H9 (cell line): Measurements from ENCODE around the gene IL1RN. TPM values are rescaled to one million over a fixed set of nuclear protein-coding genes. Genes with fewer than 3 reads are reported as not detected.
A peak's percentile ranks its signal among the peaks of the same experiment; 100 is the strongest.

Experiments used
- DNase-seq: peaks from one replicate; pipeline ENCODE4 v3.0.0-alpha.2; 2017
- H2AFZ ChIP-seq: one replicate; pipeline ENCODE4 v1.6.1; 2013; ENCODE audit warnings: mild to moderate bottlenecking, low read length, control low read depth, moderate library complexity
- H2AK5ac ChIP-seq: 2 replicates; pipeline ENCODE4 v1.6.1; 2013; ENCODE audit warnings: low read length, control low read depth, mixed read lengths; ENCODE audit not compliant: insufficient read length
- H2BK120ac ChIP-seq: one replicate; pipeline ENCODE4 v1.6.1; 2013; ENCODE audit warnings: low read depth, mild to moderate bottlenecking, low read length, control low read depth, inconsistent platforms; ENCODE audit not compliant: poor library complexity, severe bottlenecking
- H2BK12ac ChIP-seq: 2 replicates; pipeline ENCODE4 v1.6.1; 2013; ENCODE audit warnings: low read length, control low read depth, mixed read lengths, low read depth; ENCODE audit not compliant: insufficient read length
- H2BK15ac ChIP-seq: 2 replicates; pipeline ENCODE4 v1.6.1; 2013; ENCODE audit warnings: low read depth, low read length, control low read depth
- H2BK20ac ChIP-seq: one replicate; pipeline ENCODE4 v1.6.1; 2013; ENCODE audit warnings: low read depth, mild to moderate bottlenecking, low read length, control low read depth, inconsistent platforms; ENCODE audit not compliant: poor library complexity, severe bottlenecking
- H2BK5ac ChIP-seq: 2 replicates; pipeline ENCODE4 v1.6.1; 2013; ENCODE audit warnings: low read length, control low read depth, mixed read lengths; ENCODE audit not compliant: insufficient read length
- H3K14ac ChIP-seq: 2 replicates; pipeline ENCODE4 v1.6.1; 2013; ENCODE audit warnings: low read length, control low read depth; ENCODE audit not compliant: insufficient read depth
- H3K18ac ChIP-seq: 2 replicates; pipeline ENCODE4 v1.6.1; 2013; ENCODE audit warnings: low read depth, mild to moderate bottlenecking, mixed read lengths, low read length, control low read depth; ENCODE audit not compliant: insufficient read length
- H3K23ac ChIP-seq: 2 replicates; pipeline ENCODE4 v1.6.1; 2013; ENCODE audit warnings: low read length, control low read depth, mixed read lengths, low read depth; ENCODE audit not compliant: insufficient read length
- H3K23me2 ChIP-seq: 2 replicates; pipeline ENCODE4 v1.6.1; 2013; ENCODE audit warnings: low read depth, mild to moderate bottlenecking, mixed read lengths, low read length, control low read depth; ENCODE audit not compliant: insufficient read length, poor library complexity, severe bottlenecking
- H3K27ac ChIP-seq: 2 replicates; pipeline ENCODE4 v1.5.1; 2013; ENCODE audit warnings: low read length, control low read depth, mixed read lengths, low read depth; ENCODE audit not compliant: insufficient read length
- H3K27me3 ChIP-seq: 2 replicates; pipeline ENCODE4 v1.6.1; 2013; ENCODE audit warnings: low read length, control low read depth, inconsistent platforms; ENCODE audit not compliant: insufficient read depth
- H3K4ac ChIP-seq: 2 replicates; pipeline ENCODE4 v1.6.1; 2013; ENCODE audit warnings: low read depth, mild to moderate bottlenecking, control low read depth, inconsistent platforms, low read length, moderate library complexity
- H3K4me1 ChIP-seq: 2 replicates; pipeline ENCODE4 v1.6.1; 2013; ENCODE audit warnings: low read length, control low read depth, inconsistent platforms; ENCODE audit not compliant: insufficient read depth
- H3K4me2 ChIP-seq: 2 replicates; pipeline ENCODE4 v1.6.1; 2013; ENCODE audit warnings: low read length, control low read depth, mixed read lengths; ENCODE audit not compliant: insufficient read length, insufficient read depth
- H3K56ac ChIP-seq: 2 replicates; pipeline ENCODE4 v1.6.1; 2013; ENCODE audit warnings: low read depth, mild to moderate bottlenecking, mixed read lengths, low read length, control low read depth; ENCODE audit not compliant: insufficient read length
- H3K79me1 ChIP-seq: 2 replicates; pipeline ENCODE4 v1.6.1; 2013; ENCODE audit warnings: low read depth, mild to moderate bottlenecking, moderate library complexity, low read length, control low read depth, inconsistent platforms; ENCODE audit not compliant: insufficient read depth, poor library complexity, severe bottlenecking
- H3K79me2 ChIP-seq: 2 replicates; pipeline ENCODE4 v1.6.1; 2013; ENCODE audit warnings: low read length, control low read depth, inconsistent platforms; ENCODE audit not compliant: insufficient read depth
- H3K9ac ChIP-seq: 2 replicates; pipeline ENCODE4 v1.6.1; 2013; ENCODE audit warnings: low read length, control low read depth, mixed read lengths; ENCODE audit not compliant: insufficient read length; ENCODE audit errors: extremely low read depth
- H3K9me3 ChIP-seq: one replicate; pipeline ENCODE4 v1.6.1; 2013; ENCODE audit warnings: low read depth, low read length, inconsistent platforms; ENCODE audit not compliant: control insufficient read depth
- H3T11ph ChIP-seq: one replicate; pipeline ENCODE4 v1.6.1; 2013; ENCODE audit warnings: mild to moderate bottlenecking, low read length, control low read depth, inconsistent platforms
- H4K20me1 ChIP-seq: one replicate; pipeline ENCODE4 v1.6.1; 2013; ENCODE audit not compliant: control insufficient read depth, insufficient read length, insufficient read depth
- H4K5ac ChIP-seq: 2 replicates; pipeline ENCODE4 v1.6.1; 2013; ENCODE audit warnings: low read depth, mild to moderate bottlenecking, mixed read lengths, low read length, control low read depth; ENCODE audit not compliant: insufficient read length
- H4K8ac ChIP-seq: replicated peaks from 2 replicates; pipeline ENCODE4 v1.6.1; 2013; ENCODE audit warnings: low read length, control low read depth, mixed read lengths, low read depth; ENCODE audit not compliant: insufficient read length
- H4K91ac ChIP-seq: 2 replicates; pipeline ENCODE4 v1.6.1; 2013; ENCODE audit warnings: low read depth, mild to moderate bottlenecking, moderate library complexity, mixed read lengths, low read length, control low read depth; ENCODE audit not compliant: insufficient read length
- H3K27ac Mint-ChIP-seq, 3 experiments: 2 replicates in 2 of 3; 3 replicates in 1 of 3; pipeline ENCODE4 v1.8.0; 2020 to 2021; ENCODE audit warnings: mixed read lengths in 3 of 3, mild to moderate bottlenecking in 1 of 3, moderate library complexity in 1 of 3
- H3K27me3 Mint-ChIP-seq: 2 replicates; pipeline ENCODE4 v1.8.0; 2021; ENCODE audit warnings: low read depth, mild to moderate bottlenecking, moderate library complexity, mixed read lengths
- H3K36me3 Mint-ChIP-seq, 3 experiments: 2 replicates in 2 of 3; 3 replicates in 1 of 3; pipeline ENCODE4 v1.8.0; 2020 to 2021; ENCODE audit warnings: low read depth in 3 of 3, mixed read lengths in 3 of 3; ENCODE audit not compliant: insufficient read depth in 1 of 3
- H3K4me1 Mint-ChIP-seq, 2 experiments: 2 replicates each; pipeline ENCODE4 v1.8.0; 2020; ENCODE audit warnings: mixed read lengths in 2 of 2
- H3K4me3 Mint-ChIP-seq, 2 experiments: 2 replicates in 1 of 2; 3 replicates in 1 of 2; pipeline ENCODE4 v1.8.0; 2020 to 2021; ENCODE audit warnings: mild to moderate bottlenecking in 2 of 2, mixed read lengths in 2 of 2, moderate library complexity in 1 of 2
- H3K9me3 Mint-ChIP-seq, 2 experiments: 2 replicates in 1 of 2; 3 replicates in 1 of 2; pipeline ENCODE4 v1.8.0; 2020; ENCODE audit warnings: mild to moderate bottlenecking in 2 of 2, mixed read lengths in 2 of 2, moderate library complexity in 1 of 2
- CTCF ChIP-seq: fragments of 200-600 bp; sonication (generic); conservative IDR thresholded peaks from 3 replicates; pipeline ENCODE4 v1.8.0; 2021; ENCODE audit warnings: antibody characterized with exemption, mild to moderate bottlenecking
- WGBS: extraction: QIAGEN DNeasy Blood & Tissue Kit; methylation state at CpG from one replicate; pipeline ENCODE4 v1.1.7; 2013; ENCODE audit warnings: missing lambda C conversion rate, low lambda C conversion rate, mixed read lengths; ENCODE audit not compliant: insufficient read length; ENCODE audit errors: extremely low coverage; 5-methylcytosine and 5-hydroxymethylcytosine counted together
- total RNA-seq: library from RNA; stranded (reverse); gene quantifications from 2 replicates; pipeline ENCODE4 v1.2.1, GENCODE V29; 2021

IL1RN gene
- total RNA-seq, 1 experiment from 2014 or later: not detected

GRCh38 chr2:113092864-113093612, 34.4 kb upstream of the IL1RN start:
- H3K9ac ChIP-seq: no peak overlapping the region
- H3K79me2 ChIP-seq: no peaks in the 10 kb centered on the region
- no peak overlapping the region for H2BK5ac ChIP-seq
- H3K23me2 ChIP-seq: no peaks in the 10 kb centered on the region
- H3K4ac ChIP-seq: no peak overlapping the region
- WGBS: no CpG with 5 or more reads among the region's 5 CpGs
- Mint-ChIP-seq H3K4me3 (no peak overlapping the region), H3K9me3 (peaks cover 18 to 29% of the 10 kb centered on the region in 2 experiments), H3K27me3 (peaks cover 22% of the 10 kb centered on the region), H3K36me3 (no peaks in the 10 kb centered on the region; a peak in 1 of 7 replicates), H3K27ac (peak overlapping the region in 1 of 3 experiments; percentile 63; a peak in 1 of 7 replicates), H3K4me1 (no peaks in the 10 kb centered on the region)
- no peaks in the 10 kb centered on the region for H3K4me1 ChIP-seq
- no peak for DNase-seq
- no peak overlapping the region for H3K56ac ChIP-seq
- no peaks in the 10 kb centered on the region for H3K9me3 ChIP-seq
- H2BK20ac ChIP-seq: no peak overlapping the region
- no peak overlapping the region for H2BK120ac ChIP-seq
- no peak overlapping the region for H3K27ac ChIP-seq
- no peak overlapping the region for H2AK5ac ChIP-seq
- H4K91ac ChIP-seq: no peak overlapping the region
- no peak overlapping the region for H4K8ac ChIP-seq
- no peak overlapping the region for H3T11ph ChIP-seq
- H2AFZ ChIP-seq: no peak overlapping the region
- no peaks in the 10 kb centered on the region for H3K79me1 ChIP-seq
- no peak overlapping the region for H3K18ac ChIP-seq
- no peak overlapping the region for H4K5ac ChIP-seq
- H3K23ac ChIP-seq: no peak overlapping the region
- H3K14ac ChIP-seq: no peak overlapping the region
- H2BK12ac ChIP-seq: no peak overlapping the region
- 0 out of 2 replicates have a peak overlapping the region, but pooled peaks have one; percentile 48 for H2BK15ac ChIP-seq
- H4K20me1 ChIP-seq: no peaks in the 10 kb centered on the region
- no peak overlapping the region for H3K4me2 ChIP-seq
- H3K27me3 ChIP-seq: no peaks in the 10 kb centered on the region
- TF ChIP-seq CTCF: no peak
